Measurements from ENCODE around the gene CASK. TPM values are rescaled to one million over a fixed set of nuclear protein-coding genes. Genes with fewer than 3 reads are reported as not detected.

CASK gene
- total RNA-seq, 4 donors from 2014 or later: 33.1 to 41.6 (median 36.4) TPM

- no peak for DNase-seq
- WGBS, 2 donors: 96 to 97% methylated on average over 2 of the region's 2 CpGs
- intact Hi-C loops (cut with DNase I): no loop called here
- Histone ChIP-seq H3K4me1 (no peaks in the 10 kb centered on the region), H3K9me3 (no peaks in the 10 kb centered on the region), H3K27ac (no peak overlapping the region), H3K36me3 (no peaks in the 10 kb centered on the region), H3K27me3 (no peaks in the 10 kb centered on the region), H3K4me3 (replicated peaks in 1 of 3) (no peak overlapping the region)
- TF ChIP-seq POLR2A (IDR thresholded peaks at IDR 0.05): no peak
- TF ChIP-seq, protein P1, sequence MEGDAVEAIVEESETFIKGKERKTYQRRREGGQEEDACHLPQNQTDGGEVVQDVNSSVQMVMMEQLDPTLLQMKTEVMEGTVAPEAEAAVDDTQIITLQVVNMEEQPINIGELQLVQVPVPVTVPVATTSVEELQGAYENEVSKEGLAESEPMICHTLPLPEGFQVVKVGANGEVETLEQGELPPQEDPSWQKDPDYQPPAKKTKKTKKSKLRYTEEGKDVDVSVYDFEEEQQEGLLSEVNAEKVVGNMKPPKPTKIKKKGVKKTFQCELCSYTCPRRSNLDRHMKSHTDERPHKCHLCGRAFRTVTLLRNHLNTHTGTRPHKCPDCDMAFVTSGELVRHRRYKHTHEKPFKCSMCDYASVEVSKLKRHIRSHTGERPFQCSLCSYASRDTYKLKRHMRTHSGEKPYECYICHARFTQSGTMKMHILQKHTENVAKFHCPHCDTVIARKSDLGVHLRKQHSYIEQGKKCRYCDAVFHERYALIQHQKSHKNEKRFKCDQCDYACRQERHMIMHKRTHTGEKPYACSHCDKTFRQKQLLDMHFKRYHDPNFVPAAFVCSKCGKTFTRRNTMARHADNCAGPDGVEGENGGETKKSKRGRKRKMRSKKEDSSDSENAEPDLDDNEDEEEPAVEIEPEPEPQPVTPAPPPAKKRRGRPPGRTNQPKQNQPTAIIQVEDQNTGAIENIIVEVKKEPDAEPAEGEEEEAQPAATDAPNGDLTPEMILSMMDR (IDR thresholded peaks at IDR 0.05): no peak
These were observed 382.0 kb downstream of the CASK start for GRCh38 chrX:41541386-41541785.

DNA sequence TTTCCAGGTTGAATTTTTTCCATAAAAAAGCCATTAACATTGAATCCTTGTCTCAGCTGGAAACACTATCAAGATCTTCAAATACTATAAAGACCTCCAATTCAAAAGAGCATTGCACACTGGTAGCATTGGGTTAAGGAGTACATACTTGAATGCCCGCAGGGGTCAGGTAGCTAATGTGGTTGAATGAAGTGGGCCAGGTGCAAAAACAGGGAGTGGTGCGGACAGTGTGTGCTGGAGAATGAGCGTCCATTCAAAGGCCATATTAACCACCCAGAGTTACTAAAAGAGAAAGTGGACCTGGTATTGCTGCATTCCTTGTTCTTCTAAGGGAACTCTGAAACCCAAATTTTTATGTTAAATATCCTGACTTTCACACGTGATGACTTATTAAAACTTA, 384.6 kb downstream of the CASK start:
- Histone ChIP-seq H3K27me3 (no peaks in the 10 kb centered on the region), H3K4me3 (replicated peaks in 1 of 3) (no peak overlapping the region), H3K4me1 (no peaks in the 10 kb centered on the region), H3K9me3 (no peaks in the 10 kb centered on the region), H3K27ac (no peak overlapping the region), H3K36me3 (no peaks in the 10 kb centered on the region)
- intact Hi-C loops (cut with DNase I): no loop called here
- 71 to 89% methylated on average over 4 of the region's 4 CpGs for WGBS, 2 donors
- TF ChIP-seq POLR2A (IDR thresholded peaks at IDR 0.05): no peak
- TF ChIP-seq, protein P1 (IDR thresholded peaks at IDR 0.05): no peak
- no peak for DNase-seq

DNA sequence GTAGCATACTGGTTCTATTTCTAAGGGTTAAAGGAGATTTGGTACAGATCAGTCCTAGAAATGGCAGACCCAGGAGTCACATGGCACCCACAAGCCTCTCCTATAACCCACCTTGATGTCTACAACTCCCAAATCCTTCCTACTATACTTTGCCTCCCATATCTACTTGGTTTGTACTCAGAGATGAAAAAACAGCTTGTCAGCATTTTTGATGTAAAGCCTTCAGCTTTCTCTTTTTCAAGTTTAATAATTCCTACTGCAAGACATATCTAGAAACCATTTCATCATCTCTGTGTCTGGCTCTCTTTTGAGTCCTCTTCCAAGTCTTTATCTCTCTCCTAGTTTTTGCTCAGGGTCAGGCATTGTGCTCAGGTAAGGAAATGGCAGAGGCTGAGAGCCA, 393.3 kb downstream of the CASK start:
- H3K4me3 ChIP-seq (replicated peaks in 1 of 3): no peak overlapping the region
- H3K27ac ChIP-seq: no peak overlapping the region
- DNase-seq: no peak
- peaks cover 0 to 6% of the 10 kb centered on the region in 2 donors for H3K36me3 ChIP-seq
- H3K9me3 ChIP-seq: no peaks in the 10 kb centered on the region
- no peaks in the 10 kb centered on the region for H3K4me1 ChIP-seq
- no peak for TF ChIP-seq POLR2A (IDR thresholded peaks at IDR 0.05)
- TF ChIP-seq, protein P1 (IDR thresholded peaks at IDR 0.05): no peak
- intact Hi-C loops (cut with DNase I): no loop called here
- H3K27me3 ChIP-seq: no peaks in the 10 kb centered on the region

DNA sequence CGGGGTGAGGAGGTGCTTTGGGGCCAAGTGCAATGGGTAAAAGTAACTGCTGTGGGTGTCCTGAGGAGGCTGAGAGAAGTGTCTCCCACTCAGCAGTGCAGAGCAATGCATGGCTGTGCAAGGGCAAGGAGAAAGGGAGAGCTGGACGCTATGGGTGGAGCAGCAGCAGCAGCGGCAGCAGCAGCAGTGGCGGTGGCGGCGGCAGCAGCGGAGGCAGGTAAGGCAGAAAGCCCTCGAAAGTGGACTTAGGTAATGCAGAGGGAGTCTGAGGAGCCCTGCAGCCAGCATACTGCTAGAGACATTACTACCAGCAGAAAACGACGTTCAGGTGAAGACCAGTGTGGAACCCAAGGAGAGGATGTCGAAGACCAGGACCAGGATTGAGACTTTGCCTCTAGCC, 394.1 kb downstream of the CASK start:
- no peaks in the 10 kb centered on the region for H3K27me3 ChIP-seq
- H3K4me3 ChIP-seq (replicated peaks in 1 of 3): no peak overlapping the region
- no peaks in the 10 kb centered on the region for H3K4me1 ChIP-seq
- no peak for DNase-seq
- no peaks in the 10 kb centered on the region for H3K9me3 ChIP-seq
- intact Hi-C loops (cut with DNase I): no loop called here
- WGBS, 2 donors: 96 to 98% methylated on average over 10 to 11 of the region's 11 CpGs
- H3K36me3 ChIP-seq: peaks cover 0 to 6% of the 10 kb centered on the region in 2 donors
- H3K27ac ChIP-seq: no peak overlapping the region
- TF ChIP-seq POLR2A (IDR thresholded peaks at IDR 0.05): no peak
- TF ChIP-seq, protein P1 (IDR thresholded peaks at IDR 0.05): no peak

DNA sequence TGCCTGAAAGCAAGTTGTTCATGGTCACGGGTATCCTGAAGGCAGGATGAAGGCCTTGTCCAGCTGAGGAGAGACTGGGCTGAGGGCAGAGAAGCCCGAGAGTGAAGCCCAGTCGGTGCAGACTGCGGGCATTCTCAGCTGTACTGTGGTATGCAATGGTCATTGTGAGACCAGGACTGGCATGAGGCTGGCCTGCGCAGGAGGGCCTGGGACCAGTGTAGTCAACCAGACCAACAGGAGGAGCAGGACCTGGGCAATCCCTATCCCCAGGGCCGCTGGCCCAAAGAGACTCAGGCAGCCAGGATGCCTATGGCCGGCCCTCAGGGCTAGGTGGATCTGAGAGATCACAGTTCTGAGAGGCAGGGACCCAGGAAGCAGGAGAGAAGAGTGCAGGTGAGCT, 394.6 kb downstream of the CASK start:
- TF ChIP-seq, protein P1 (IDR thresholded peaks at IDR 0.05): no peak
- no peak for TF ChIP-seq POLR2A (IDR thresholded peaks at IDR 0.05)
- no peak overlapping the region for H3K27ac ChIP-seq
- no peak for DNase-seq
- intact Hi-C loops (cut with DNase I): no loop called here
- 100% methylated on average over 3 to 4 of the region's 7 CpGs for WGBS, 2 donors
- H3K27me3 ChIP-seq: no peaks in the 10 kb centered on the region
- H3K36me3 ChIP-seq: peaks cover 0 to 6% of the 10 kb centered on the region in 2 donors
- H3K4me1 ChIP-seq: no peaks in the 10 kb centered on the region
- H3K9me3 ChIP-seq: no peaks in the 10 kb centered on the region
- no peak overlapping the region for H3K4me3 ChIP-seq (replicated peaks in 1 of 3)

Measured in thyroid gland (tissue), 4 donors.